RPMI7951 (cell line): ENCODE measurements around the gene ITGB7. TPM values are rescaled to one million over a fixed set of nuclear protein-coding genes. Genes with fewer than 3 reads are reported as not detected.

Source experiments
- DNase-seq: peaks from one replicate; pipeline ENCODE4 v3.0.0-alpha.2; 2012; ENCODE audit warnings: low read depth
- total RNA-seq: library from RNA; depleted of rRNA; stranded (reverse); fragments of >200 nt; shearing (Covaris generic); gene quantifications from 2 replicates; pipeline ENCODE4 v1.2.3, GENCODE V29; 2014; rRNA removed

ITGB7 gene
- total RNA-seq, 1 experiment from 2014 or later, result 0.96 TPM

- no peak for DNase-seq
These were observed 59.4 kb downstream of the ITGB7 start for GRCh38 chr12:53147653-53148052.

- DNase-seq, result no peak
These were observed 59.9 kb downstream of the ITGB7 start for GRCh38 chr12:53147181-53147580.

DNA sequence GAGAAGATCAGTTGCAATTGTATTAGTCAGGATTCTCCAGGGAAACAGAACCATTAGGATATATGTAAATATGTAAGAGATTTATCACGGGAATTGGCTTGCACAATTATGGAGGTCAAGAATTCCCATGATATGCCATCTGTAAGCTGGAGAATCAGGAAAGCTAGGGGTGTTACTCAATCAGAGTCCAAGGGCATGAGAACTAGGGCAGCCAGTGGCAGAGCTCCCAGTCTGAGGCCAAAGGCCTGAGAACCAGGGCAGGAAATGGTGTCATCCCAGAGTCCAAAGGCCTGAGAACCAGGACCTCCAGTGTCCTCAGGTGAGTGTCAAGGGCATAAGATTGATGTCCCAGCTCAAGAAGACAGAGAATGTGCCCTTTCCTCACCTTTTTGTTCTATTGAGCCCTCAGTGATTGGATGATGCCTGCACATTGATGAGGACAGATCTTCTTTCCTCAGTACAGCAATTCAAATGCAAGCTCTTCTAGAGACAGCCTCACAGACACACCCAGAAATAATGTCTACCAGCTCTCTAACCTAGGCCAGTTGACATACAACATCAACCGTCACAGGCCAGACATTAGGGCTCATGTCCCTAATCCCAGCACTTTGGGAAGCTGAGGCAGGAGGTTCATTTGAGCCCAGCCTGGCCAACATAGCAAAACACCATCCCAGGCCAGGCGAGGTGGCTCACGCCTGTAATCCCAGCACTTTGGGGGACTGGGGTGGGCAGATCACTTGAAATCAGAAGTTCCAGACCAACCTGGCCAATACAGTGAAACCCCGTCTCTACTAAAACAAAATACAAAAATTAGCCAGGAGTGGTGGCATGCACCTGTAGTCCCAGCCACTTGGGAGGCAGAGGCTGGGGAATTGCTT is 61.4 kb downstream of the ITGB7 start:
- DNase-seq, result no peak

GRCh38 chr12:53143355-53143754 is 63.7 kb downstream of the ITGB7 start:
- no peak for DNase-seq

Other genes starting within 250 kb of the ITGB7 start
- gene EIF4B, start 200.8 kb downstream of the ITGB7 start, total RNA-seq, result 321 and 337 TPM in 2 replicates
- gene TNS2, start 157.2 kb downstream of the ITGB7 start, total RNA-seq, result 6.1 and 10.5 TPM in 2 replicates
- 10.6 and 16.7 TPM in 2 replicates for gene SPRYD3, start 127.9 kb downstream of the ITGB7 start, total RNA-seq
- 103 and 132 TPM in 2 replicates for gene IGFBP6, start 109.6 kb downstream of the ITGB7 start, total RNA-seq
- not detected in 2 replicates for gene SOAT2, start 103.8 kb downstream of the ITGB7 start, total RNA-seq
- 6.6 and 8.6 TPM in 2 replicates for gene ZNF740, start 26.5 kb downstream of the ITGB7 start, total RNA-seq
- 1.8 and 5.3 TPM in 2 replicates for gene CSAD, start 26.3 kb downstream of the ITGB7 start, total RNA-seq
- 11.1 and 13.8 TPM in 2 replicates for gene RARG, start 25.0 kb upstream of the ITGB7 start, total RNA-seq
- 11.3 and 12.6 TPM in 2 replicates for gene ESPL1, start 61.0 kb upstream of the ITGB7 start, total RNA-seq
- gene PFDN5, start 88.3 kb upstream of the ITGB7 start, total RNA-seq, result 480 and 497 TPM in 2 replicates
- 55.9 and 60.0 TPM in 2 replicates for gene MYG1, start 92.4 kb upstream of the ITGB7 start, total RNA-seq
- 43.9 and 56.0 TPM in 2 replicates for gene AAAS, start 114.4 kb upstream of the ITGB7 start, total RNA-seq
- gene SP7, start 129.1 kb upstream of the ITGB7 start, total RNA-seq, result not detected in 2 replicates
- 29.3 and 35.2 TPM in 2 replicates for gene SP1, start 172.9 kb upstream of the ITGB7 start, total RNA-seq
- gene AMHR2, start 216.6 kb upstream of the ITGB7 start, total RNA-seq, result not detected in 2 replicates
- gene PRR13, start 234.5 kb upstream of the ITGB7 start, total RNA-seq, result 83.5 and 86.6 TPM in 2 replicates
- 132 and 135 TPM in 2 replicates for gene PCBP2, start 244.9 kb upstream of the ITGB7 start, total RNA-seq